Measurements from ENCODE around the gene ITCH. TPM values are rescaled to one million over a fixed set of nuclear protein-coding genes. Genes with fewer than 3 reads are reported as not detected.

The ITCH gene
- total and polyA plus RNA-seq, 2 of the 8 experiments (the other 6 are each of a cell fraction or from before 2014, with no cell fraction given) = 3.9 to 45.2 TPM

DNA sequence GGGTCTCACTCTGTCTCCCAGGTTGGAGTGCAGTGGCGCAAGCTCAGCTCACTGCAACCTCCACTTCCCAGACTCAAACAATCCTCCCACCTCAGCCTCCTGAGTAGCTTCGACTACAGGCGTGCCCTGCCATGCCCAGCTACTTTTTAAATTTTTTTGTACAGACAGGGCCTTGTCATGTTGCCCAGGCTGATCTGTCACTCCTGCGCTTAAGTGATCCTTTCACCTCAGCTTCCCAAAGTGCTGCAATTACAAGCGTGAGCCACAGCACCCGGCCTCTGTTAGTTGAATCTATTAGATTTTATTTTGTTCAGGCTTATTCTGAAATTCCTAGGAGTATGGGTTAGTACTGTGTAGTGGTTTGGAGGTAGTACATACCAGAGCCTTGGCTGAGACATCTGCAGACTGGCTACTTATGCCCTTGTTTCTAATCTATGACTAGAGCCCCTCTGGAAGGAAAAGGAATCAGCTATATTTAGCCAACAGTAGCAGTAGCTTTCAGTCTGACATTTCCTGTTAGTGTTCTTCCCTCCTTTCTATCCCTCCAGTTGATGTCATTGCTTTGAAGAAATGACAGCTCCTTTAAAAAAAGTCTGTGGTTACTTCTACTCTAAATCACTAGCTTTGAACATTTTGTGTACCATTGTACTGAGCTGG, 74.4 kb downstream of the ITCH start:
- Histone ChIP-seq H2BK120ac (replicated peaks; ENCODE audit: low read depth, low read length) (no peak overlapping the region), H3K18ac (ENCODE audit: extremely low read depth, low read length) (no peak overlapping the region), H3K9ac (replicated peaks in 1 of 4; ENCODE audit: extremely low read depth in 1 of 4, low read depth in 3 of 4, low read length in 3 of 4) (no peak overlapping the region), H3K36me3 (ENCODE audit: control insufficient read depth in 2 of 4, insufficient read depth in 4 of 4, low read length in 3 of 4) (peaks cover 0 to 41% (median 20%) of the 10 kb centered on the region in 4 experiments; a peak in 7 of 8 replicates), H2BK5ac (ENCODE audit: low read depth, low read length) (no peak overlapping the region), H4K5ac (ENCODE audit: insufficient read length, low read depth, low read length) (no peak overlapping the region), H4K91ac (replicated peaks; ENCODE audit: insufficient read length, low read length) (no peak overlapping the region), H3K4me2 (ENCODE audit: insufficient read depth in 1 of 2, low read depth in 2 of 2, low read length in 2 of 2) (no peak overlapping the region), H3K79me1 (ENCODE audit: low read depth, low read length) (no peaks in the 10 kb centered on the region), H4K20me1 (replicated peaks in 1 of 2; ENCODE audit: control insufficient read depth in 1 of 2, insufficient read depth in 2 of 2, low read length in 2 of 2) (peaks cover 0 to 2% of the 10 kb centered on the region in 2 experiments), H3K4me3 (ENCODE audit: extremely low read depth in 1 of 4, insufficient read depth in 2 of 4, low read depth in 3 of 4, low read length in 4 of 4) (no peak overlapping the region), H3K23ac (ENCODE audit: insufficient read length) (no peak overlapping the region), H3K14ac (ENCODE audit: insufficient read length) (no peak overlapping the region), H2AFZ (ENCODE audit: low read length) (no peak overlapping the region), H2BK15ac (ENCODE audit: low read length) (no peak overlapping the region), H3K23me2 (ENCODE audit: low read depth, low read length) (no peaks in the 10 kb centered on the region), H3K27me3 (replicated peaks in 1 of 4; ENCODE audit: control insufficient read depth in 3 of 4, extremely low read depth in 1 of 4, insufficient read depth in 3 of 4, low read length in 3 of 4) (no peaks in the 10 kb centered on the region), H3K9me3 (ENCODE audit: insufficient read depth in 2 of 2, low read depth in 1 of 2, low read length in 1 of 2) (no peaks in the 10 kb centered on the region), H3K79me2 (ENCODE audit: control insufficient read depth in 1 of 2, insufficient read depth in 2 of 2, low read length in 2 of 2) (no peaks in the 10 kb centered on the region), H3K27ac (ENCODE audit: low read depth, low read length) (no peak overlapping the region), H3K56ac (replicated peaks; ENCODE audit: insufficient read length, low read depth, low read length) (no peak overlapping the region), H3K4ac (replicated peaks; ENCODE audit: insufficient read length, low read depth, low read length) (no peak overlapping the region), H4K8ac (ENCODE audit: extremely low read depth, insufficient read depth, low read length) (no peak overlapping the region), H2BK20ac (ENCODE audit: low read length) (no peak overlapping the region), H3K4me1 (replicated peaks in 1 of 4; ENCODE audit: control insufficient read depth in 3 of 4, insufficient read depth in 4 of 4, low read length in 3 of 4) (no peaks in the 10 kb centered on the region), H2AK5ac (ENCODE audit: low read depth, low read length) (no peak overlapping the region), H2BK12ac (ENCODE audit: low read depth, low read length) (no peak overlapping the region)
- TF ChIP-seq SP2 (IDR thresholded peaks at IDR 0.05; ENCODE audit: low read length) = no peak
- TF ChIP-seq GABPA (IDR thresholded peaks at IDR 0.05; ENCODE audit: borderline replicate concordance, insufficient read depth, low read length) = no peak
- no peak for TF ChIP-seq SP4 (IDR thresholded peaks at IDR 0.05; ENCODE audit: low read length)
- TF ChIP-seq HDAC6 (IDR thresholded peaks at IDR 0.05; ENCODE audit: low read depth, low read length) = no peak
- TF ChIP-seq POLR2A (IDR thresholded peaks at IDR 0.05; ENCODE audit: control extremely low read depth in 1 of 2, low read depth in 2 of 2, low read length in 2 of 2) = no peak
- TF ChIP-seq SRF (IDR thresholded peaks at IDR 0.05; ENCODE audit: low read depth, low read length) = no peak
- no peak for TF ChIP-seq ZNF274 (IDR thresholded peaks at IDR 0.05; ENCODE audit: borderline replicate concordance, extremely low read depth, low read length)
- TF ChIP-seq YY1 (IDR thresholded peaks at IDR 0.05; ENCODE audit: low read depth, low read length) = no peak
- WGBS, 2 experiments (ENCODE audit: extremely low coverage in 1 of 2, insufficient coverage in 1 of 2, insufficient read length in 1 of 2, insufficient replicate concordance in 2 of 2, low coverage in 1 of 2, low lambda C conversion rate in 2 of 2, missing lambda C conversion rate in 1 of 2) = 95% methylated on average over 6 of the region's 6 CpGs; no CpG with 5 or more reads in 1 of the 2 experiments
- POLR2A ChIA-PET (ENCODE audit: partially characterized antibody) = interaction anchor here (1.0 kb wide), 1 partner anchor 136 kb away, joined by 3 read pairs; no protein-coding TSS in a partner anchor
- FAIRE-seq (no peak), DNase-seq (ENCODE audit: low read depth in 1 of 2, low spot score in 2 of 2) (no peak)
- CTCF ChIA-PET (ENCODE audit: partially characterized antibody) = interaction anchor here (0.9 to 4.2 kb wide), 5 partner anchors 8 to 125 kb away, joined by 3 to 32 read pairs (median 5); no protein-coding TSS in a partner anchor
